Brain microvascular endothelial cell (primary cell): ENCODE data around the gene TMEM183A.
"Not testable (repeated sequence)": the region's sequence is repeated elsewhere in the genome, so short reads cannot be mapped to it uniquely, and the experiment has no call there.

Source experiments
- DNase-seq: peaks from one replicate; pipeline ENCODE4 v3.0.0-alpha.2; 2020
- H3K27ac ChIP-seq: fragments of 250-450 bp; sonication (Bioruptor Pico); 2 replicates; pipeline ENCODE4 v1.5.1; 2020; ENCODE audit warnings: mild to moderate bottlenecking, moderate library complexity
- H3K27me3 ChIP-seq: fragments of 250-450 bp; sonication (Bioruptor Pico); replicated peaks from 2 replicates; pipeline ENCODE4 v1.5.1; 2020; ENCODE audit warnings: mild to moderate bottlenecking
- H3K36me3 ChIP-seq: fragments of 250-450 bp; sonication (Bioruptor Pico); replicated peaks from 2 replicates; pipeline ENCODE4 v1.5.1; 2020; ENCODE audit warnings: mild to moderate bottlenecking
- H3K4me3 ChIP-seq: 2 replicates; pipeline ENCODE4 v1.5.1; 2011; ENCODE audit warnings: low read depth, mild to moderate bottlenecking, control low read depth, low read length, moderate library complexity
- CTCF ChIP-seq: IDR thresholded peaks from 2 replicates; pipeline ENCODE4 v1.5.1; 2011; ENCODE audit warnings: low read depth, mild to moderate bottlenecking, moderate library complexity, low read length, control low read depth, inconsistent platforms; ENCODE audit errors: missing control alignments
- in situ Hi-C: cut with HindIII; loops from 2 replicates; pipeline ENCODE4 v1.10.0; 2017; ENCODE audit warnings: low sequenced_read_pairs, low pct_ligation_motif_present

TMEM183A gene

GRCh38 chr1:202994756-202995155 is 12.4 kb upstream of the TMEM183A start:
- no peak for TF ChIP-seq CTCF

GRCh38 chr1:202998836-202999750 is 8.1 kb upstream of the TMEM183A start:
- TF ChIP-seq CTCF: peak; percentile 76
- H3K36me3 ChIP-seq: no peaks in the 10 kb centered on the region
- no peak overlapping the region for H3K4me3 ChIP-seq
- no peak overlapping the region for H3K27ac ChIP-seq
- in situ Hi-C loops: no loop called here
- DNase-seq: peak; percentile 62
- peaks cover 15% of the 10 kb centered on the region for H3K27me3 ChIP-seq

More at GRCh38 chr1:202994756-202995155, 12.4 kb upstream of the TMEM183A start:
- in situ Hi-C loops: no loop called here
- H3K36me3 ChIP-seq: no peaks in the 10 kb centered on the region
- no peak overlapping the region for H3K27ac ChIP-seq
- no peak for DNase-seq
- peaks cover 18% of the 10 kb centered on the region for H3K27me3 ChIP-seq
- no peak overlapping the region for H3K4me3 ChIP-seq

GRCh38 chr1:203000217-203000944 is 6.8 kb upstream of the TMEM183A start:
- H3K27me3 ChIP-seq: peaks cover 15% of the 10 kb centered on the region
- no peak overlapping the region for H3K4me3 ChIP-seq
- in situ Hi-C loops: no loop called here
- DNase-seq: no peak
- TF ChIP-seq CTCF: no peak
- H3K36me3 ChIP-seq: no peaks in the 10 kb centered on the region
- H3K27ac ChIP-seq: no peak overlapping the region

GRCh38 chr1:203001986-203002385 is 5.2 kb upstream of the TMEM183A start:
- peaks cover 12% of the 10 kb centered on the region for H3K27me3 ChIP-seq
- H3K36me3 ChIP-seq: no peaks in the 10 kb centered on the region
- H3K4me3 ChIP-seq: no peak overlapping the region
- no peak for TF ChIP-seq CTCF
- no peak for DNase-seq
- no peak overlapping the region for H3K27ac ChIP-seq
- in situ Hi-C loops: no loop called here

GRCh38 chr1:203002951-203003350 is 4.2 kb upstream of the TMEM183A start:
- Histone ChIP-seq H3K36me3 (no peaks in the 10 kb centered on the region), H3K4me3 (no peak overlapping the region), H3K27ac (no peak overlapping the region), H3K27me3 (peaks cover 5% of the 10 kb centered on the region)
- in situ Hi-C loops: no loop called here
- no peak for TF ChIP-seq CTCF
- DNase-seq: no peak

- in situ Hi-C loops, H3K27ac ChIP-seq, DNase-seq, H3K27me3 ChIP-seq, H3K4me3 ChIP-seq, H3K36me3 ChIP-seq: not testable (repeated sequence)
Measured at GRCh38 chr1:203005395-203006142, 1.6 kb upstream of the TMEM183A start.
